ENCODE data around the gene ALPK1.

- TF ChIP-seq EZH2 (IDR thresholded peaks at IDR 0.05; ENCODE audit: borderline replicate concordance, low read depth, low read length, poor library complexity, severe bottlenecking) (no peak), CTCF (conservative IDR thresholded peaks at IDR 0.05; ENCODE audit: low read depth, low read length) (peak; percentile 43)
Observed at GRCh38 chr4:112348488-112349158, 51.5 kb downstream of the ALPK1 start.

All from A673 (cell line).